GM15510 (cell line): ENCODE data around the gene PRIMA1.

Source experiments
- POLR2A ChIP-seq: IDR thresholded peaks from 3 replicates; pipeline ENCODE4 v1.6.1; 2011; ENCODE audit warnings: borderline replicate concordance; ENCODE audit not compliant: insufficient read length; ENCODE audit errors: extremely low read depth

PRIMA1 gene

DNA sequence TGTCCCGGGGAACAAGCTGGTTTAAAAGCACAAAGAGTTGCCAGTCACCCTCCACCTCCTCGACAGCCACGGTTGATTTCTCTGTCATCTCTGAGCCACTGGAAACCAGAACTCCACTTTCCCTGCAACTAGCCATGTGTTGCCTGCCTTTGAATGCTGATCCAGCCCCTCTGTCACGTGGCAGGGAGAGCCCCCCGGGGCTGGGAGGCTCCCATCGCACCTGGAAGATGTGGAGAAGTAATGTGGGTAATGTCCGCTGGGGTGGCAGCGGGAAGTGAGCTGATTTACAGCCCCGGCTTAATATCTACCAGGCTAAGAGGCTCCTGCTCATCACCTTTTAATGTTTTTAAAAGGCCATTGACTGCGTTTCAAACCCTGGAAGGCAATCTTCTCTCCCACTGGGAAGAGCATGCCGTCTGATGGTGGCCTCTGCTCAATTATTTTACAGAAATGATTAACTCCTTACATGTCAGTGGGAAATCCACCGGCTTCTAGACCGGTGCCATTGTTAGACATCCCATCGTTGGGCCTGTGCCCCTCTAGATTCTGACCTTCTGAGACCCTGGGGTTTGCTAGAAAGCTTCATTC is 7.4 kb downstream of the PRIMA1 start:
- TF ChIP-seq POLR2A, result no peak

DNA sequence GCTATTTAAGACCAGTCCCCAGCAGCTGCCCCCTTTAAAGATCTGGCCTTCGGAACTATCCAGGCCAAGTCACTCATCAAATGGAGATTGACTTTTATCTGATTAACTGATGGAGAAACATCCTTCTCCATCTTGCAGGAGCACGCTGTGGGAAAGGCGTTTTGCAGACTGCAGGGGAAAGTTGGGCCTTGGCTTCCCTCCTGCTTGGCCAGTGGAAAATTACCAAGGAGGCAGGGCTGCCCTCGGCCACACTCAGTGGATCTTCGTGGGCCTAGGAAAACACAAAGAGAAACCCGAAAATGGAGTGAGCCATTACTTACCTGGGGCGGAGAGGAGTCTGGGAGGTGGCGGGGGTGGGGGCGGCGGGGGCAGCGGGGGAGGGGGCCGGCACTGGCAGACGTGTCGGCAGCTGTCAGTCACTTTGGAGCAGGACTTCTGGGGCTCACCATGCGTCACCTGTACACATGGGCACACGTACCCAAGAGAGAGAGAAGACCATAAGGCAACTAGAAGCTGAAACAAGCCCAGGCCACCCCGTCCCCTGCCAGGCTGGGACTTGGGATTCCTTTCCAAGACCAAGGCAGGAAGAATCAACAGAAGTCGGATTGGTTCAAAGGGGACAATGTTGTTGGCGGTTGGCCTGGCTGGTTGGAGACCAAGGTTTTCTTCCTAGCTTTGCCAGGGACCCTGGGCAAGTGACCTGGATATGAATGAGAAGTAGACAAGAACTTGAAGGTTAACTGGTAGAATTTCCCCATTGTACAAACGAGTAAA is 9.2 kb downstream of the PRIMA1 start:
- no peak for TF ChIP-seq POLR2A

DNA sequence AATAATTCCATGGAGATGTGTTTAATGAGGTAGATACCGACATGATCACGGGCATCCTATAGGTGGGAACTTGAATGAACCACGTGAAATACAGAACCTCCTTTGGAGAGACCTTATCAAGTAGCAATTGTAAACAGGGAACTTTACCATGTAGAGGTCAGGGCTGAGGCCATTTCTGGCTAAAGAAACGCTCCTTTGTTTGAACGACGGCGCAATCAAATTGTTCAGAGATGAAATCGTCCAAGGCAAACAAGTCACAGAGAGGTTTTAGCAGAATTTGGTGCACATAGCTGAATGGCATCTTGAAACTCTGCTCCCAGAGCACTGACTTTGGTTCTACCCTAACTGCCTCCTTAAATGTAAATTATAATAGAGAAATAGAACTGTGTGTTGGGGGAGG is 9.8 kb downstream of the PRIMA1 start:
- no peak for TF ChIP-seq POLR2A

DNA sequence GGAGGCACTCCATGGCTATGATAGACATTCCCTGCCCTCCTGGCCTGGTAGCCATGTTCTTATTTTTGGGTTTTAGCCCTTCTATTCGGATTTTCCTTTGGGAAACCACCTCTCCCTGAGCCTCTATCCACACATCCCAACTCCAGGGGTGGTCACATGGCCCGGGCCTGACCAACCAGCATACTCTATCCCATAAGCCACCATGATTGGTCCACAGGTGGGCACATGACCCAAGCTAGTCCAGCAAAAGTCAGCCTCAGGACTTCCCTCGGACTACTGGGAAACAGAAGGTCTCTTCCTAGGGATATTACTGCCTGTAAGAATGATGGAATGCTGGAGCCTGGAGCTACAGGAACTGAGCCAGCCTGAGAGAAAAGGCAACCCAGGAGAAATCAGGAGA is 12.5 kb downstream of the PRIMA1 start:
- no peak for TF ChIP-seq POLR2A

DNA sequence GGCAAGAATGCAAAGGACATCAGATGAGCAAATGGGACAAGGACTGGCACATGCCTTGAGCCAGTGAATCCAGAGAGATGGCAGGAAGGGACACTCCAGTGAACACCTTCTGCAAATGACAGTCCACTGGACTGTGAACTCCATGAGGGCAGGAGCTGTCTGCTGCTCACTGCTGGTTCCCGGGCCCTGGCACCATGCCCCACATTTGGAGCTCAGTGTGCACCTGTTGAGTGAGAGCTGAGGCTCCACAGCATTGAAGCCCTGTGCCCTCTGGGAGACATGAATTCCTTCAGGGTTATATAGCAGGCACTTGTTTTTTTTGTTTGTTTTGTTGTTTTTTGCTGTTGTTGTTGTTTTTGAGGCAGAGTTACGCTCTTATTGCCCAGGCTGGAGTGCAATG is 13.1 kb downstream of the PRIMA1 start:
- TF ChIP-seq POLR2A, result no peak

DNA sequence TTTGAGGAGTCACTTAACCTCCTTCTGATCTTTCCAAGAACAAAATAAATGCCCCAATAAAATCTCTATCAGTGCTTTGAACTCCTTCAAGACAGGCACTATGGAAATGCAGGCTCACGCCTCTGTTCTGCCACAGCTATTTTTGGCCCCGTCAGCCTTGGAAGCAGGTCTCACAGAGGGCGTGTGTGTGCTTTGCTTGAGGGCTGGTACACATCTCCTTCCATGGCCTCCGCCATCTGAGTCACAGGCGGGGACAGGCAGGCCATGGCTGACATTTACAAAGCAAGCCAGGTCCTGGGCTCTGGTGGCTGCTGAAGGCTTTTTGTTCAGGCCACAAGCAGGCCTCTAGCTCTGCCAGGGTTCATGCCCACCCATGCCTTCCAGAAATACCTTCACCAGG is 16.0 kb downstream of the PRIMA1 start:
- no peak for TF ChIP-seq POLR2A

DNA sequence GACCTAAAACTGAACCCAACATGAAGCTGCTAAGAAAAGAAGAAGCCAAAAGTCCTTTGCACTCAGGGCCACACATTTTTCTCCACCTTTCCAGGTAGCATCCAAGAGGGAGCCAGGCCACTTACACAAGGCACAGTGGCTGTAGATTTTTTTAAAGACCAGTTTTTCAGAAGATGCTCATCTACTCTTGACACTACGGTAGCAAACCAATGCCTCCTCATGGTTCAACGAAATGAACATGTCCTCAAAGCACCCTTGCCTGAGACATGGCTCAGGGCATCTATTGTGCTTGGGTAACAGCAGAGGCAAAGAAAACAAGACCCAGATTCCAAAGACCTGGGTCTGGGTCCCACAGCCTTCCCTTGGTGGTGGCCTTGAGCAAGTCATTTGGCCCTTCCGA is 22.3 kb downstream of the PRIMA1 start:
- no peak for TF ChIP-seq POLR2A

DNA sequence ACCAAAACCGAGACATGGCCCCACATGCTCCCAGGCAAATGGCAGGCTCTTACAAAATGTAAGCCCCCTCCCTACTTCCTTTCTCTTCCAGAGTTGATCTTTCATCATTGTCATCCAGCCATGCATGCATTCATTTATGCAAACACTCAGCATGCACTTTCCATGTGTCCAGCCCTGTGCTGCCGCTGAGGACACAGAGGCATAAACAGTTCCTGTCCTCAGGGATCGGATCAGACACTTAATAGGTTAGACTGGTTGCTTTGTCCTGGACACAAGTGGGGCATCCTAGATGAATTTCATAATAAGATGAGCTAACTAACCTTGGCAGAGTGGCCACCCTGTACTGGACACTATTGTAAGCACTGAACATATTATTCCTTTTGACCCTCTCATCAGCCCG is 23.1 kb downstream of the PRIMA1 start:
- TF ChIP-seq POLR2A, result no peak

DNA sequence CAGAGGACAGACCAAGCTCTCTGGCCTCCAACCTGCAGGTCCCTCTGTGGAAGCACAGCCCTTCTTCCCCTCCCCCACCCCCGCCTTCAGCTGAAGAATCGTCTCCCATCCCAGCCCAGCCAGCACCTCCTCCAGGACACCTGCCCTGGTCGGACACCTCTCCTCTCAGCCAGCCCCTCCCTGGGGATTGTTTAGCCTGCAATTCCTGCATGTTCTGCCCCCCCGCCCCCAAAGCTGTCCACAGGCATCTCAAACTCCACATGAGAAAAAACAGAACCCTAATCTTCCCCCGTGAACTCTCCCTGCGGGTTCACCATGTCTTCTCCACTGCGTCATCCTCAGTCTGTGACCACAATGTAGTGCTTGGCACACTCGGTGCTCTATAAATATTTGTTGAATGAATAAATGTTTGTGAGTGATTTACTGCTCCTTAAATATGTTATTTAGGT is 24.1 kb downstream of the PRIMA1 start:
- no peak for TF ChIP-seq POLR2A

DNA sequence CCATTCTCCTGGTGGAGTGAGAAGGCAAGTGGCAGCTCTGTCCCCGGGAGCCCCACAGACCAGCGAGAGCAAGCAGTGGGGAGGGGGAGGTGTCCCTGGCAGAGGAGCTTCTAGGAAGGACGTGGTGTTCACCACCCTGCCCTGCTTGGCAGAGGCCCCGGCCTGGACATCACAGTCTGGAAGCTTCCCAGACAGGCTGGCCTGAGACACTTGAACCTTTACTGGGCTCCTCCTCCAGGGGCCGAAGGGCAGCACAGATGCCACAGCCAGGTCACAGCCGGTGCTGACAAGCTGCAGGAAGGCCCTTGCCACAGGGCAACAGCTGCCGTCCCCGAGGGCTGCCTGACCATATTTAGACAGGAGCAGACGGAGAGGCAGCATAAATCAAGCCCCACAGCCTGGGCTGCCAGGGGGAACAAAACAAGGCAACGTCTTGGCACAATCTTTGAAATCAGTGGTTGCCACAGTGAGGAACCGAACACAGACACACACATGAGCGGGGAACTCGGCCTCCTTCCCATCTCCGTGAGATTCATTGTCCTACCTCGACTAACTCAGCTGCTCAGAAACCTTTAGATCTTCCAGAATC is 28.5 kb downstream of the PRIMA1 start:
- TF ChIP-seq POLR2A, result no peak

DNA sequence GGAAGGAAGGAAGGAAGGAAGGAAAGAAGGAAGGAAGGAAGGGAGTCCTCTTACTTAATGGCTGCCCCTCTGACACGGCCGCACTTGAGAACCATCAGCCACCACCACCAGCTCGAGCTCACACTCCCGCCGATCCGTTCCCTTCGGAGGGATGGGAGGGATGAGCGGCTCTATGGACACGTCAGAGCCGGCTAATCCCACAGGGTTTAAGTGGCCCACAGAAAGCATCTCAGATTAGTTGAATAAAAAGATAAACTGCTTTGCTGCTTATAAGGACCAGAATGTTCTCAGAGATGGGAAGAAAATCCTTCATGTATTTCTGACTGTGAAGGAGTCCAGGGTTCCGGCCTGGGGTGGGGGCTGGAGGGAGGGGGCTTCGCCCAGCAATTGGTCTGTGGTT is 31.1 kb downstream of the PRIMA1 start:
- no peak for TF ChIP-seq POLR2A

DNA sequence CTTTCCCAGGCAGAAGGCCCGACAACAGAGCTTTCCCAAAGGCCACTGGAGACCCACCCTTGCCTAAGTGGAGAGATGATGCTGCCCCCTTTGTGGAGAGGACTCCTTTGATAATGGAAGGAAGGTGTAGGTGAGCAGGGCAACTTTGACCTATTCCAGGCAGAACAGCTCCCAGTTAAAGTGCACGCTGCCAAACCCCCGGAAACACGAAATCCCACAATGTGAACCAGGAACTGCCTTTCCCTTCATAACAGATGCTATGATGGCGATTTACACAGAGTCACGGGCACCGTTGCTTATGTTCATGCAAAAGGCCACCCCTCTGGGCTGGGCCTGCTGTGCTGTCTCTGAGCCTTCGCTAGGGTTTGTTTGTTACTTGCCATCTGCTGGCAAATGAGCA is 34.6 kb downstream of the PRIMA1 start:
- no peak for TF ChIP-seq POLR2A

DNA sequence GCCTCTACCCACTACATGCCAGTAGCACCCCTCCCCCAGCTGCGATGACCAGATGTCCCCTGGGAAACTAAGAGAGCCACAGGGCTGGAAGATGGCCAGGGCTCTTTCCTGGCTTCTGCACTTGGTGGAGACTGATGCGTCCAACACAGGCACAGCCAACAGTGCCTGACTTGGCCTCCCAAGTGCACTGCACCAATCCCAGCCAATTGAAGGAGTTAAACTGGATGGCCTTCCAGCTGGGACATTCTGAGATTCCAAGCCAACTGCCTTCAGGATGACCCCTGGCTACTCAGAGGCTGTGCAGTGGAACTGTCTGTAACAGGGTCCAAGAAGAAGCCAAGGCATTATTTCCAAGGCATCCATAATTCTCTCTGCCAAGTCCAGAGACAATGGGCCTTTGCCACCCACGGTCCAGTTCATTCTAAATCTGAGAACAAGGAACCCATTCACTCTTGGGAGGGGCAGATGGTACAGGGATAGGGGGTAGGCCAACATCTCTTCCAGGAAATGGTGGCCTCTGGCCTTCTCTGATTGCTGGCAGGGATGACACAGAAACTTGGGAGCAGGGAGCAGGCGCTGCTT is 35.2 kb downstream of the PRIMA1 start:
- TF ChIP-seq POLR2A, result no peak

DNA sequence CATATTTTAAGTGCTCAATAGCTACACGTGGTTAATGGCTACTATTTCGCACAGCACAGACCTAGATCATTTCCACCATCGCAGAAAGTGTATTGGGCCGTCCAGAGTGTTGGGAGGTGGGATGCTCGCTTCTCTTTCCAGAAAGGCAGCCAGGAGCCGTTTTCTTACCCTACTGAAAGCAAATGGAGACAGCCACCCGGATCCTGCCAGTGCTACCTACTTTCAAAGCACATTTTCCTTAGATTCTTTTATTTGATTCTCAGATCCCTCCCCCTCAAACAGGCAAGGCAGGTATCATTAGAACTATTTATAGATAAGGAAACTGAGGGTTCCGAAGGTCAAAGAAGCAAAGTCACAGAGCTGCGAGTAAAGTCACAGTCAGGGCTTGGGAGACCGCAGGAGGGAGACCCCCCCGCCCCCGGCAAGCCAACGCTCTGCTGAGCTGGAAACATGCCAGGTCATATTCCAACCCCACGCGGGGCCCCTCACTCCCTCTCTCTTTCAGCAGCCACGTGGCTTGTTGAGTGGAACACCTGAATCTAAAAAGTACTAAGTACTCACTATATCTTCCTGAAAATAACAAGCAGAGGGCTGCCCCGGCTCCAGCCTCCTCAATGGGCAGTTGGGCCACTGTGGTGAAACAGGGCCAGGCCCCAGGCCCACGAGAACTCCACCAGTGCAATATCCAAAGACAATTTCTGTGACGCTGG is 36.2 kb downstream of the PRIMA1 start:
- TF ChIP-seq POLR2A, result no peak

DNA sequence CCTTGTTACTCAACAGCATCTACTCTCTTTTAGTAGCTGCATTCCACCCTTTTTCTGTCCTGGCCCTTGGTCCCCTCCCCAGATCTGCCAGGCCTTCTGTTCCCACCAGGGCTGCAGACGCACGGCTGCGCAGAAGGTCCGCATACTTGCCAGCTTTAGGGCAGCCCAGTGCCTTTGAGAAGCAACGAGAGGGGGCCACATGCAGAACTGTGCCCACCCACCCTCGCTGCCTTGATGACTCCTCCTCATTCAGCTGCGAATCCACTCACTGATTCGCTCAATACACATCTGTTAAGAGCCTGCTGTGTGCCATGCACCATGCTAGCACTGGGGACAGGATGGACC is 39.2 kb downstream of the PRIMA1 start:
- no peak for TF ChIP-seq POLR2A

DNA sequence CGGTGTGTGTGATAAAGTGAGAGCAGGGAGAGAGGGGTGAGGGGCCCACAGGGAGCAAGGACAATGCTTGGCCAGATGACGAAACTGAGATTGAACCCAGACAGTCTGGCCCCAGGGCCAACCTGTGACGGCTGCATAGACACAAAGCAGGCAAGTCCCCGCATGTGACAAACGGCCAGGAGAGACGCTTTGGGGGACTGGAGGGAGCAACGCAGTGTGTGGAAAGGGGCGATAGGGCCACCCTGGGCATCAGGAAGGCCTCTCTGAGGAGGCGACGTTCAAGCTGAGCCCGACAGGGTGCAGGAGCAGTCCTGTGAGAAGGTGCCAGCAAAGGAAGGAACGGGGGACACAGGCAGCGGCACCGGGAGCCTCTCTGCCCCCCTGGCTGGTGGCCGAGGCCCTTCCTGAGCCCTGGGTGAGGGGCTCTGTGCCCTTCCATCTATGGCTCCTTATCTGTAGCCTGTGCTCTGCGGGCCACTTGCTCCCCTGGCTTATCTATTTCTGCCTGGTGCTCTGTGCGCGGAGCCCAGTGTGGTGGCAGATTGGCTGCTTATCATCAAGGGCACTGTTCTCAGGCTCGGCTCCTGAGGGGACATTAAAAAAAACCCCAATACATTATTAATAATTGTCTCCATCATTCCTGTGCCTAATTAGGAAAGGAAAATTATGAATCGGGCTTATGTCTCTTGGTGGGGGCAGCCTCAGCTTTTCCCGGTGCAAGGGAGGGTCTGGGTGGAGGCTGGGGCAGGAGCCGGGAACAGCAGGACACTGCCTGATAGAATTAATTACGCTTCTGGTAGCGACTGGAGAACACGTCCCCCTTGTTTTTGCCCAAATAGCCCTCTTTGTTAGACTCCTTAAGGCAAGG is 39.8 kb downstream of the PRIMA1 start:
- TF ChIP-seq POLR2A, result no peak
